Spleen (tissue), 7 donors: ENCODE results near the gene TWF1.

ENCODE experiments used
- CTCF ChIP-seq, 11 experiments: fragments of 200-600 bp in 7 of 11; fragments of 450-650 bp in 4 of 11; sonication (generic) in 4 of 11; IDR thresholded peaks in 8 of 11; conservative IDR thresholded peaks in 3 of 11; 1 replicate in 7 of 11; 2 replicates in 4 of 11; pipeline versions ENCODE4 v1.4.0 to v1.8.0; 2016 to 2021; ENCODE audit warnings: antibody characterized with exemption in 11 of 11, inconsistent platforms in 4 of 11, mild to moderate bottlenecking in 1 of 11
- POLR2A ChIP-seq, 3 donors: fragments of 450-650 bp; IDR thresholded peaks; one replicate each; pipeline ENCODE4 v1.5.1; 2017; ENCODE audit warnings: antibody characterized with exemption in 3 of 3, mild to moderate bottlenecking in 1 of 3
- donor health status: DM: no; HTN: no; CAD: no; lungs with moderate emphysema.
- donor health status: DM: no; HTN: no; CAD: no.
- donor health status: DM: no; HTN: no; CAD: no.

- TF ChIP-seq CTCF (IDR thresholded peaks at IDR 0.05 in 8 of 11, conservative IDR thresholded peaks at IDR 0.05 in 3 of 11) = no peak
- TF ChIP-seq POLR2A (IDR thresholded peaks at IDR 0.05) = no peak
These were observed 42.7 kb upstream of the TWF1 start for GRCh38 chr12:43848786-43849185.
